PC-3 (cell line): ENCODE data around the gene PARM1. TPM values are rescaled to one million over a fixed set of nuclear protein-coding genes. Genes with fewer than 3 reads are reported as not detected.
"Not testable (repeated sequence)": the region's sequence is repeated elsewhere in the genome, so short reads cannot be mapped to it uniquely, and the experiment has no call there.

ENCODE experiments used
- ATAC-seq: fragments of 200-7000 bp; cut with Tn5 transposase; 2 replicates; pipeline ENCODE4 v1.9.1; 2020; ENCODE audit warnings: mild to moderate bottlenecking, moderate library complexity
- BruUV-seq: library from RNA; stranded (reverse); fragments of 400-500 nt; replicated peaks from 2 replicates; lab custom pipeline; 2021; lab: Mats Ljungman, UMichigan
- CTCF ChIA-PET: fragments of 300-600 bp; sonication (Branson Sonifier 250); formaldehyde crosslinking; loops from one replicate; lab custom pipeline; 2022; ENCODE audit warnings: antibody characterized with exemption; lab: Charles Lee
- POLR2A ChIA-PET: fragments of 300-600 bp; sonication (Branson Sonifier 250); formaldehyde crosslinking; loops from one replicate; lab custom pipeline; 2022; ENCODE audit warnings: antibody characterized with exemption; ENCODE audit not compliant: unreplicated experiment; lab: Charles Lee
- DNase-seq: peaks from one replicate; pipeline ENCODE4 v3.0.0-alpha.2; 2015
- H2AFZ ChIP-seq: fragments of 300-600 bp; sonication (generic); 2 replicates; pipeline ENCODE4 v1.6.0; 2016; ENCODE audit warnings: antibody characterized with exemption, low read length
- H3F3A ChIP-seq: fragments of 300-600 bp; sonication (generic); one replicate; pipeline ENCODE4 v1.6.0; 2017; ENCODE audit warnings: antibody characterized with exemption, low read length, control low read depth, mild to moderate bottlenecking; ENCODE audit not compliant: unreplicated experiment
- H3K27ac ChIP-seq: fragments of 300-600 bp; sonication (generic); 2 replicates; pipeline ENCODE4 v1.5.1; 2016; ENCODE audit warnings: mild to moderate bottlenecking, low read length
- H3K27me3 ChIP-seq: fragments of 300-600 bp; sonication (generic); 2 replicates; pipeline ENCODE4 v1.6.1; 2016; ENCODE audit warnings: low read length, mixed read lengths
- H3K36me3 ChIP-seq: fragments of 300-600 bp; sonication (generic); 2 replicates; pipeline ENCODE4 v1.6.1; 2016; ENCODE audit warnings: low read depth, mixed run types, low read length, mixed read lengths
- H3K4me1 ChIP-seq: fragments of 300-600 bp; sonication (generic); 2 replicates; pipeline ENCODE4 v1.5.1; 2016; ENCODE audit warnings: low read length; ENCODE audit not compliant: insufficient read depth
- H3K4me2 ChIP-seq: fragments of 300-600 bp; sonication (generic); 2 replicates; pipeline ENCODE4 v1.6.0; 2016; ENCODE audit warnings: low read length
- H3K4me3 ChIP-seq: fragments of 300-600 bp; sonication (generic); 2 replicates; pipeline ENCODE4 v1.5.1; 2016; ENCODE audit warnings: mild to moderate bottlenecking, low read length, mixed read lengths
- H3K79me2 ChIP-seq: fragments of 300-600 bp; sonication (generic); 2 replicates; pipeline ENCODE4 v1.6.1; 2017; ENCODE audit warnings: low read length, mixed read lengths
- H3K9ac ChIP-seq: fragments of 300-600 bp; sonication (generic); 2 replicates; pipeline ENCODE4 v1.6.0; 2016; ENCODE audit warnings: mild to moderate bottlenecking, low read length
- H3K9me2 ChIP-seq: fragments of 300-600 bp; sonication (generic); replicated peaks from 2 replicates; pipeline ENCODE4 v1.6.1; 2016; ENCODE audit warnings: mixed run types, low read length, mixed read lengths
- H3K9me3 ChIP-seq: fragments of 300-600 bp; sonication (generic); 2 replicates; pipeline ENCODE4 v1.6.1; 2016; ENCODE audit warnings: low read length, mixed read lengths
- H4K20me1 ChIP-seq: fragments of 300-600 bp; sonication (generic); 2 replicates; pipeline ENCODE4 v1.6.1; 2016; ENCODE audit warnings: low read length, mixed read lengths
- EZH2 ChIP-seq: fragments of 300-600 bp; sonication (generic); IDR thresholded peaks from one replicate; pipeline ENCODE4 v1.6.1; 2017; ENCODE audit warnings: antibody characterized with exemption, mild to moderate bottlenecking, low read length; ENCODE audit not compliant: unreplicated experiment
- EZH2phosphoT487 ChIP-seq: fragments of 300-600 bp; sonication (generic); IDR thresholded peaks from 2 replicates; pipeline ENCODE4 v1.6.1; 2018; ENCODE audit warnings: mild to moderate bottlenecking, antibody characterized with exemption, low read length, borderline replicate concordance
- intact Hi-C: fragments of 100-400 bp; cut with micrococcal nuclease; formaldehyde crosslinking; loops from 2 replicates; pipeline ENCODE4 v1.9.0; 2023
- total RNA-seq: library from RNA; depleted of rRNA; stranded (reverse); fragments of >200 nt; gene quantifications from 2 replicates; pipeline ENCODE4 v1.2.3, GENCODE V29; 2014
- TF ChIP-seq, protein P1 (sequence below): fragments of 300-600 bp; sonication (generic); conservative IDR thresholded peaks from 2 replicates; pipeline ENCODE4 v1.5.1; 2017; ENCODE audit warnings: antibody characterized with exemption, low read depth, mild to moderate bottlenecking, low read length

PARM1 gene
- total RNA-seq, 1 experiment from 2014 or later = 2.9 TPM

GRCh38 chr4:74982546-74983252 lies 49.8 kb downstream of the PARM1 start:
- no peak overlapping the region for H3K9ac ChIP-seq
- no peak overlapping the region for H3K4me3 ChIP-seq
- no peaks in the 10 kb centered on the region for H3K36me3 ChIP-seq
- TF ChIP-seq EZH2phosphoT487 (no peak), EZH2 (no peak)
- TF ChIP-seq, protein P1, sequence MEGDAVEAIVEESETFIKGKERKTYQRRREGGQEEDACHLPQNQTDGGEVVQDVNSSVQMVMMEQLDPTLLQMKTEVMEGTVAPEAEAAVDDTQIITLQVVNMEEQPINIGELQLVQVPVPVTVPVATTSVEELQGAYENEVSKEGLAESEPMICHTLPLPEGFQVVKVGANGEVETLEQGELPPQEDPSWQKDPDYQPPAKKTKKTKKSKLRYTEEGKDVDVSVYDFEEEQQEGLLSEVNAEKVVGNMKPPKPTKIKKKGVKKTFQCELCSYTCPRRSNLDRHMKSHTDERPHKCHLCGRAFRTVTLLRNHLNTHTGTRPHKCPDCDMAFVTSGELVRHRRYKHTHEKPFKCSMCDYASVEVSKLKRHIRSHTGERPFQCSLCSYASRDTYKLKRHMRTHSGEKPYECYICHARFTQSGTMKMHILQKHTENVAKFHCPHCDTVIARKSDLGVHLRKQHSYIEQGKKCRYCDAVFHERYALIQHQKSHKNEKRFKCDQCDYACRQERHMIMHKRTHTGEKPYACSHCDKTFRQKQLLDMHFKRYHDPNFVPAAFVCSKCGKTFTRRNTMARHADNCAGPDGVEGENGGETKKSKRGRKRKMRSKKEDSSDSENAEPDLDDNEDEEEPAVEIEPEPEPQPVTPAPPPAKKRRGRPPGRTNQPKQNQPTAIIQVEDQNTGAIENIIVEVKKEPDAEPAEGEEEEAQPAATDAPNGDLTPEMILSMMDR = no peak
- no peaks in the 10 kb centered on the region for H3K4me1 ChIP-seq
- intact Hi-C loops = no loop called here
- H3K27me3 ChIP-seq = no peaks in the 10 kb centered on the region
- no peaks in the 10 kb centered on the region for H3K79me2 ChIP-seq
- no peak overlapping the region for H3K4me2 ChIP-seq
- no TSS peak for BruUV-seq
- no peaks in the 10 kb centered on the region for H3K9me2 ChIP-seq
- no peaks in the 10 kb centered on the region for H3F3A ChIP-seq
- no peak for DNase-seq
- ChIA-PET CTCF (no interaction called here), POLR2A (no interaction called here)
- no peaks in the 10 kb centered on the region for H4K20me1 ChIP-seq
- no peaks in the 10 kb centered on the region for H3K9me3 ChIP-seq
- no peak overlapping the region for H3K27ac ChIP-seq
- no peak overlapping the region for H2AFZ ChIP-seq
- ATAC-seq = no peak

GRCh38 chr4:74983253-74983635 lies 50.3 kb downstream of the PARM1 start:
- Histone ChIP-seq H3K27me3 (no peaks in the 10 kb centered on the region), H3K9me2 (no peaks in the 10 kb centered on the region), H4K20me1 (no peaks in the 10 kb centered on the region), H3K27ac (no peak overlapping the region), H3F3A (no peaks in the 10 kb centered on the region), H2AFZ (no peak overlapping the region), H3K4me1 (no peaks in the 10 kb centered on the region), H3K4me2 (no peak overlapping the region), H3K79me2 (no peaks in the 10 kb centered on the region), H3K9ac (no peak overlapping the region), H3K36me3 (no peaks in the 10 kb centered on the region), H3K9me3 (no peaks in the 10 kb centered on the region), H3K4me3 (no peak overlapping the region)
- DNase-seq (no peak), ATAC-seq (no peak)
- intact Hi-C loops = no loop called here
- no TSS peak for BruUV-seq
- ChIA-PET CTCF (no interaction called here), POLR2A (no interaction called here)
- TF ChIP-seq EZH2phosphoT487 (no peak), EZH2 (no peak)
- TF ChIP-seq, protein P1 = no peak

DNA sequence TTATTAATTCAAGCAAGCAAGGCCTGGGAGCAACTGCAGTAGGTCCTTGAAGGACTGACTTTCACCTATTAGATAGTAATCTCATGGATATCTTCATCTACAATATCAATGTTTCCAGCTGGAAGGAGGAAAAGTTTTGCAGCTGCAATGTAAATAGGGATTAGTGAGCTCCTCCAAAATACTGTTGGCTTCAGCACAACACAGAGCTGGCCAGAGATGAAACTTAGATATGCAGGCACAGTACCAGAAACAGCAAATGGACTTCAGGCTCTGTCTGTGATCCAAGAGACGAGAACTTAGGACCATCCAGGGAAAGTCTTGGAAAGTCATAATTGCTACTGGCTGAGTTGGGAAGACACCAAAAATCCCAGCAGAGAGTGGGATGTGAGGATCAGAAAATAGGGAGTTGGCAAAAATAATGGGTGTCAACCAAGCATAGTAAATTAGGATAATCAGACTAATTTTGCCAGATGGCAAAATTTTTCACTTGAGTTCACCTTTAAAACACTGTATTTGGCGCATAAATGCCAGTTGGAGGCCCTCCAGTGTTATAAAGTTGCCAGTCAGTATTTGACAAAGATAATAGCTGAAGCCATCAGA lies 57.5 kb downstream of the PARM1 start:
- H2AFZ ChIP-seq = no peak overlapping the region
- POLR2A ChIA-PET = no interaction called here
- intact Hi-C loops = no loop called here
- H4K20me1 ChIP-seq = no peaks in the 10 kb centered on the region
- H3K4me2 ChIP-seq = no peak overlapping the region
- no peak overlapping the region for H3K4me3 ChIP-seq
- ATAC-seq = no peak
- H3K27me3 ChIP-seq = no peaks in the 10 kb centered on the region
- TF ChIP-seq, protein P1 = no peak
- TF ChIP-seq EZH2phosphoT487 = no peak
- no peak for TF ChIP-seq EZH2
- H3K27ac ChIP-seq = no peak overlapping the region
- no peaks in the 10 kb centered on the region for H3K79me2 ChIP-seq
- CTCF ChIA-PET = no interaction called here
- H3K9me3 ChIP-seq = no peaks in the 10 kb centered on the region
- no peak overlapping the region for H3K9ac ChIP-seq
- no TSS peak for BruUV-seq
- no peaks in the 10 kb centered on the region for H3K36me3 ChIP-seq
- H3K9me2 ChIP-seq = no peaks in the 10 kb centered on the region
- no peak for DNase-seq
- no peaks in the 10 kb centered on the region for H3F3A ChIP-seq
- H3K4me1 ChIP-seq = no peaks in the 10 kb centered on the region

DNA sequence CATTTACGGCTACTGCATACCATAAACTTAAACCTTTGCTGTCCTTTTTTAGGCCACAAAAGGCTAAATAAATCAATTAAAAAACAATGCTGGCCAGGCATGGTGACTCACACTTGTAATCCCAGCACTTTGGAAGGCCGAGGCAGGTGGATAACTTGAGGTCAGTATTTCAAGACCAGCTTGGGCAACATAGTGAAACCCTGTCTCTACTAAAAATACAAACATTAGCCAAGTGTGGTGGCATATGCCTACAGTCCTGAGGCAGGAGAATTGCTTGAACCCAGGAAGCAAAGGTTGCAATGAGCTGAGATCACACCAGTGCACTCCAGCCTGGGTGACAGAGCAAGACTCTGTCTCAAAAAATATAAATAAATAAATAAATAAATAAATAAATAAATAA lies 61.5 kb downstream of the PARM1 start:
- ATAC-seq, H2AFZ ChIP-seq, H4K20me1 ChIP-seq, H3K36me3 ChIP-seq, CTCF ChIA-PET, POLR2A ChIA-PET, intact Hi-C loops, H3K4me2 ChIP-seq, H3K9me2 ChIP-seq, H3F3A ChIP-seq, BruUV-seq, H3K4me3 ChIP-seq, H3K9me3 ChIP-seq, H3K27ac ChIP-seq, H3K27me3 ChIP-seq, H3K9ac ChIP-seq, H3K79me2 ChIP-seq: not testable (repeated sequence)
- DNase-seq = peak; percentile 2
- peaks cover 12% of the 10 kb centered on the region; the same call in 1 of the 2 replicates for H3K4me1 ChIP-seq
